Transverse colon (tissue), 4 donors: ENCODE data around the gene ZNRF3.

ENCODE experiments used
- EP300 ChIP-seq: sonication (generic); formaldehyde crosslinking; IDR thresholded peaks from one replicate; pipeline ENCODE4 v1.6.1; 2017; ENCODE audit warnings: antibody characterized with exemption, low read depth
- POLR2A ChIP-seq: fragments of 450-650 bp; IDR thresholded peaks from one replicate; pipeline ENCODE4 v1.6.1; 2016; ENCODE audit warnings: antibody characterized with exemption, mild to moderate bottlenecking, moderate library complexity
- POLR2AphosphoS5 ChIP-seq, 3 donors: sonication (generic); formaldehyde crosslinking; IDR thresholded peaks; one replicate each; pipeline ENCODE4 v1.6.1; 2016; ENCODE audit warnings: antibody characterized with exemption in 3 of 3
- TF ChIP-seq, protein P1 (sequence below), 5 experiments: fragments of 200-600 bp in 3 of 5; fragments of 450-650 bp in 2 of 5; sonication (generic) in 3 of 5; IDR thresholded peaks; 1 replicate in 2 of 5; 2 replicates in 3 of 5; pipeline ENCODE4 v1.5.1; 2016 to 2017; ENCODE audit warnings: antibody characterized with exemption in 5 of 5, inconsistent platforms in 3 of 5, mild to moderate bottlenecking in 2 of 5, moderate library complexity in 1 of 5

- TF ChIP-seq, protein P1, sequence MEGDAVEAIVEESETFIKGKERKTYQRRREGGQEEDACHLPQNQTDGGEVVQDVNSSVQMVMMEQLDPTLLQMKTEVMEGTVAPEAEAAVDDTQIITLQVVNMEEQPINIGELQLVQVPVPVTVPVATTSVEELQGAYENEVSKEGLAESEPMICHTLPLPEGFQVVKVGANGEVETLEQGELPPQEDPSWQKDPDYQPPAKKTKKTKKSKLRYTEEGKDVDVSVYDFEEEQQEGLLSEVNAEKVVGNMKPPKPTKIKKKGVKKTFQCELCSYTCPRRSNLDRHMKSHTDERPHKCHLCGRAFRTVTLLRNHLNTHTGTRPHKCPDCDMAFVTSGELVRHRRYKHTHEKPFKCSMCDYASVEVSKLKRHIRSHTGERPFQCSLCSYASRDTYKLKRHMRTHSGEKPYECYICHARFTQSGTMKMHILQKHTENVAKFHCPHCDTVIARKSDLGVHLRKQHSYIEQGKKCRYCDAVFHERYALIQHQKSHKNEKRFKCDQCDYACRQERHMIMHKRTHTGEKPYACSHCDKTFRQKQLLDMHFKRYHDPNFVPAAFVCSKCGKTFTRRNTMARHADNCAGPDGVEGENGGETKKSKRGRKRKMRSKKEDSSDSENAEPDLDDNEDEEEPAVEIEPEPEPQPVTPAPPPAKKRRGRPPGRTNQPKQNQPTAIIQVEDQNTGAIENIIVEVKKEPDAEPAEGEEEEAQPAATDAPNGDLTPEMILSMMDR (IDR thresholded peaks at IDR 0.05) = no peak
- TF ChIP-seq POLR2AphosphoS5 (IDR thresholded peaks at IDR 0.05) (no peak), POLR2A (no peak), EP300 (no peak)
These were observed 166.4 kb downstream of the ZNRF3 start for GRCh38 chr22:29049655-29050263.
